ENCODE measurements around the gene DNAJB1.
A peak's percentile ranks its signal among the peaks of the same experiment; 100 is the strongest.
"Not testable (repeated sequence)": the region's sequence is repeated elsewhere in the genome, so short reads cannot be mapped to it uniquely, and the experiment has no call there.

Gene DNAJB1

DNA sequence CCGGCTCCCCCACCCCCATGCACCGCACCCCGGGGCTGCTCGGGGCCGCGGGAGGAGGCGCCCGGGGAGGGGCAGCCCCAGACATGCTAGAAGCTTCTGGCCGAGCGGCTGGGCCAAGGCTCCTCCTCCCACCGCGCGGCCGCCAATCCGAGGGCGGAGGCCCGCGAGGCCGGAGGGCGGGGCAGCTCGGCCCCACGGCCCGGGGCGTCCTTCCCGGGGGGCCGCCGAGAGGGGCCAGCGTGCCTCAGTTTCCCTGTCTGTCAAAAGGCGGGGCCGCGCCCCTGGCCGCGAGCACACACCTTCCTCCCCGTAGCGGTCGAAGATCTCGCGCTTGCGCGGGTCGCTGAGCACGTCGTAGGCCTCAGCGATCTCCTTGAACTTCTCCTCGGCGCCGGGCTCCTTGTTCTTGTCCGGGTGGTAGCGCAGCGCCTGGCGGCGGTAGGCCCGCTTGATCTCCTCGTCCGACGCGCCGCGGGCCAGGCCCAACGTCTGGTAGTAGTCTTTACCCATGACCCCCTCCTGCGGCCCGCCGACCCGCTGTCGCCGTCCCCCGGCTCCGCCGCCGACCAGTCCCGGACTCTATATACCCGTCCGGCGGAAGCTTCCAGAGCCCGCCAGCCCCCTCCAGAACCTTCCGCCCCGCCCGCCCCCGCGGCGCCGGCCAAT is at the start of gene DNAJB1:
Gene DNAJB1, minus strand, starts transcription at position 558 of the 666 bp plus-strand sequence. Its CDS starts 48 bp downstream, at position 510.
- DNase-seq (ENCODE audit: low read depth), result peak; percentile 62
- TF ChIP-seq, protein P1, sequence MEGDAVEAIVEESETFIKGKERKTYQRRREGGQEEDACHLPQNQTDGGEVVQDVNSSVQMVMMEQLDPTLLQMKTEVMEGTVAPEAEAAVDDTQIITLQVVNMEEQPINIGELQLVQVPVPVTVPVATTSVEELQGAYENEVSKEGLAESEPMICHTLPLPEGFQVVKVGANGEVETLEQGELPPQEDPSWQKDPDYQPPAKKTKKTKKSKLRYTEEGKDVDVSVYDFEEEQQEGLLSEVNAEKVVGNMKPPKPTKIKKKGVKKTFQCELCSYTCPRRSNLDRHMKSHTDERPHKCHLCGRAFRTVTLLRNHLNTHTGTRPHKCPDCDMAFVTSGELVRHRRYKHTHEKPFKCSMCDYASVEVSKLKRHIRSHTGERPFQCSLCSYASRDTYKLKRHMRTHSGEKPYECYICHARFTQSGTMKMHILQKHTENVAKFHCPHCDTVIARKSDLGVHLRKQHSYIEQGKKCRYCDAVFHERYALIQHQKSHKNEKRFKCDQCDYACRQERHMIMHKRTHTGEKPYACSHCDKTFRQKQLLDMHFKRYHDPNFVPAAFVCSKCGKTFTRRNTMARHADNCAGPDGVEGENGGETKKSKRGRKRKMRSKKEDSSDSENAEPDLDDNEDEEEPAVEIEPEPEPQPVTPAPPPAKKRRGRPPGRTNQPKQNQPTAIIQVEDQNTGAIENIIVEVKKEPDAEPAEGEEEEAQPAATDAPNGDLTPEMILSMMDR (conservative IDR thresholded peaks at IDR 0.05; ENCODE audit: control insufficient read depth, insufficient read depth, low read depth, low read length), result no peak
- peak within 1 kb of the TSS; percentile 76 for H3K4me3 ChIP-seq (ENCODE audit: control insufficient read depth, low read depth, low read length)

DNA sequence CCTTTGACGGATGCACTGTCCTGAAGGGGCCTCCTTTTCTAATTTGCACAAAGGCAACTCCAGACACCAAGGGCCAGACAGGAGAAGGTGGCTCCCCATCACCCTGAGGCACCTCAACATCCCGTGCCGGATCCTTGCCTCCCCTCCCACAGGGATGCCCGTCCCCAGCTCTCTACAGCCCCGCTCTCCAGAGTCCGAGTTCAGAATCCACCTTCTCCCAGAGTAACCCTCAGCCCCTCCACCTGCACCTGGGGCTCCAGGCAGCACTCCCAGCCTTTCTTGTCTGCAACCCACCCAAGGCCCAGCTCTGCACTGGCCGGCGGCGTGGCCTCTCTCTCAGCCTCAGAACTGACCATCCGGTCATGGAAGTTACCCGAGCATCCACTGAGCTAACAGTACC is 48.9 kb upstream of the DNAJB1 start:
- DNase-seq (ENCODE audit: low read depth), result no peak
- TF ChIP-seq, protein P1 (conservative IDR thresholded peaks at IDR 0.05; ENCODE audit: control insufficient read depth, insufficient read depth, low read depth, low read length), result no peak
- H3K4me3 ChIP-seq (ENCODE audit: control insufficient read depth, low read depth, low read length), result no peak overlapping the region

DNA sequence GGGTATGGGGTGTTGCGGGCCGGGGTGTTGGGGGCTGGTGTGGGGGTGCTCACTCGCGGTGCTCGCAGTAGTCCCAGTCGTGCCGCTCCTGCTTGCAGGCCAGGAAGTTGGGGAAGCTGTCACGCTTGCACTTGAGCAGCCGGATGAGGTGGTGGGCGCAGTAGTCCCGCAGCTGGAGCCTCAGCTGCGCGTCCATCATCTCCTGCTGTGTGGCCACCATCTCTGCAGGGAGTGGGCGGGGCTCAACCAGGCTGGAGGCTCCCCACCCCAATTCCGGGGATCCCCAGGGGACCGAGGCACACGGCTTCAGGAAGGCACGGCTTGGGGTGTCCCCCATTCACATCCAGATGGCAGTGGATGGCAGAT is 48.5 kb upstream of the DNAJB1 start:
- TF ChIP-seq, protein P1 (conservative IDR thresholded peaks at IDR 0.05; ENCODE audit: control insufficient read depth, insufficient read depth, low read depth, low read length), result no peak
- H3K4me3 ChIP-seq (ENCODE audit: control insufficient read depth, low read depth, low read length), result no peak overlapping the region
- no peak for DNase-seq (ENCODE audit: low read depth)

DNA sequence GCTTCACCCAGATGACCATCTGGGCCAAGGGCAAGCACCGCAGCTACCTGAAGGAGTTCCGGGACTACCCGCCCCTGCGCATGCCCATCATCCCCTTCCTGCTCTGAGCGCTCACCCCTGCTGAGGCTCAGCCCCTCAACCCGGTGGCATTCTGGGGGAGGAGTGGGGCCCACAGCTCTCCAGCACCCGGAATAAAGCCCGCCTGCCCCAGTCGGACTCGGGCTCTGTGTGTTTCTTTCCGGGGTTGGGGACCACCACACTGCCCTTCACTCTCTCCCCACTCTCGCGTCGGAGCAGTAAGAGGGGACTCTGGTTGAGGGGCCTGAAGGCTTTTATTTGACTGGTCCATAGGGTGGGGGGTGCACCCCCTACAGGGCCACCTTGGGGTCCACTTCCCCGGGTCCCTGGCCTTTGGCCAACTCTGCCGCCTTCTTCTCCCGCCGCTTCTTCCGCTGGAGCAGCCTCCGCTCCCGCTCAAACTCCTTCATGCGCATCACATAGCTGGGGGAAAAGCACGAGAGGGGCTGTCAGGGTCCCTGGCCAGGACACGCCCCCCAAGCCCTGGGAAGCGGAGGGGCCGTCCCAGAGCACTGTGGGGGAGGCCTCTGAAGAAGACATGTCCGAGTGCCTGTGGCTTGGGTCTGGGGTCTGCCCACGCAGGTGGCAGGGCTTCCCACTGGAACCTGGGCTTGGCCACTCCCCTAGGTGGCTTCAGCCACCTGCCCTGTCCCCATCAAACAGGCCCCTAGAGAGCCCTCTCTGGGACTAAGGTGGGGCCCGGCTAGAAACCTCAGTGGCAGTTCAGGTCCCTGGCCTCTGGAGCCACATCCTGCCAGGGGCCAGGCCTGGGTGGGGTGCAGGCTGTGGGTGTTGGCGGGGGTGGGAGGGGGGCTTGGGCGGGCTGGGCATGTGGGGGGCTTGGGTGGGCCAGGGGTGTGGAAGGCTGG is 47.8 kb upstream of the DNAJB1 start:
- TF ChIP-seq, protein P1 (conservative IDR thresholded peaks at IDR 0.05; ENCODE audit: control insufficient read depth, insufficient read depth, low read depth, low read length), result no peak
- DNase-seq (ENCODE audit: low read depth), result no peak
- H3K4me3 ChIP-seq (ENCODE audit: control insufficient read depth, low read depth, low read length), result no peak overlapping the region

DNA sequence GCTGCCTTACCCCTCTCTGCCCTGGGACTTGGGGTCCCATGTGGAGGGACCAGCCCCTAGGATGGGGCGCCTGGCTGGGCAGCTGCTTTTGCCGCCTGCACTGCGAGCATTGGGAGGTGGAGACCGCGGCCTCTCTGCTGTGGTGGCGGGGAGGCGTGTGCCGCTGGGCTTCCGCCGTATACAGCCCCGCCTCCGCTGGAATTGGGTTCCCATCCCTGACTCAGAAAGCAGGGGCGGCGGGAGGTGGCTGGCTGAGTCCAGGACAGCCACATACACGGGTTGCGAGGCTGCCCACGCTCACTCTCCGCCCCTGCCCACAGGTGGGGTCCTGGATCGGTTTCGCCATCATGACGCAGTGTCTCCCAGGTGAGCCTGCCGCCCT is 47.1 kb upstream of the DNAJB1 start:
- TF ChIP-seq, protein P1 (conservative IDR thresholded peaks at IDR 0.05; ENCODE audit: control insufficient read depth, insufficient read depth, low read depth, low read length), result no peak
- peak; percentile 67 for DNase-seq (ENCODE audit: low read depth)
- no peak overlapping the region for H3K4me3 ChIP-seq (ENCODE audit: control insufficient read depth, low read depth, low read length)

DNA sequence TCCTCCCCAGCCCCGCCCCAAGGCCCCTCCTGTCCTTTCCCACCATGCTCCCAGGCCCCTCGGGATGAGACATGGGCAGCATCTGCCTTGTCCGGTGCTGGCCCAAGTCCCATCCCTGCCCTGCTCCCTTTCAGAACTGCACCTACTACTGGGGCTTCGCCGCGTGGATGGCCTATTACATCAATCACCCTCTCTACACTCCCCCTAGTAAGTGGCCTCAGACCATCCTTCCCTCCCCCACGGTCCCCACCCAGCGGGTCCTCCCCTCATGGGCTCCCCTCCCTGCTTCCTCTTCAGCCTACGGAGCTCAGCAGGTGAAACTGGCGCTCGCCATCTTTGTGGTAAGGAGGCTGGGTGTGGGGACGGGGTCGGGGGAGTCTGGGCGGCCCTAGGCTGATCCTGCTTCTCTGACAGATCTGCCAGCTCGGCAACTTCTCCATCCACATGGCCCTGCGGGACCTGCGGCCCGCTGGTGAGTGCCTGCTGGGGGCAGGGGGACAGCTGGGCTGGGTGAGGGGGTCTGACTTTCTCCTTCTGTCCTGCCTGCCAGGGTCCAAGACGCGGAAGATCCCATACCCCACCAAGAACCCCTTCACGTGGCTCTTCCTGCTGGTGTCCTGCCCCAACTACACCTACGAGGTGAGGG is 46.6 kb upstream of the DNAJB1 start:
- H3K4me3 ChIP-seq (ENCODE audit: control insufficient read depth, low read depth, low read length); DNase-seq (ENCODE audit: low read depth): not testable (repeated sequence)

Measured in fibroblast of mammary gland (primary cell).